Liver (tissue), 9 donors: Measurements from ENCODE around the gene F7. TPM values are rescaled to one million over a fixed set of nuclear protein-coding genes. Genes with fewer than 3 reads are reported as not detected.

Source experiments
- DNase-seq: peaks from one replicate; pipeline ENCODE4 v3.0.0-alpha.2; 2017; ENCODE audit warnings: low spot score
- H3K27ac ChIP-seq, 2 donors: one replicate each; pipeline ENCODE4 v1.7.0; 2013; ENCODE audit warnings: inconsistent platforms in 2 of 2, low read length in 2 of 2, control low read depth in 1 of 2, low read depth in 1 of 2, mild to moderate bottlenecking in 1 of 2
- H3K27me3 ChIP-seq, 4 donors: one replicate each; pipeline versions ENCODE4 v1.6.1 to v1.7.0; 2013; ENCODE audit warnings: low read length in 3 of 4, inconsistent platforms in 1 of 4, mild to moderate bottlenecking in 1 of 4, moderate library complexity in 1 of 4; ENCODE audit not compliant: control insufficient read depth in 4 of 4, insufficient read depth in 4 of 4
- H3K36me3 ChIP-seq, 4 donors: one replicate each; pipeline versions ENCODE4 v1.6.1 to v1.7.0; 2013; ENCODE audit warnings: low read length in 3 of 4, mild to moderate bottlenecking in 3 of 4, low read depth in 1 of 4, moderate library complexity in 1 of 4; ENCODE audit not compliant: control insufficient read depth in 4 of 4, insufficient read depth in 3 of 4
- H3K4me1 ChIP-seq, 4 donors: one replicate each; pipeline versions ENCODE4 v1.6.1 to v1.7.0; 2013; ENCODE audit warnings: low read length in 3 of 4, mild to moderate bottlenecking in 3 of 4, moderate library complexity in 1 of 4; ENCODE audit not compliant: control insufficient read depth in 4 of 4, insufficient read depth in 4 of 4
- H3K4me3 ChIP-seq, 3 donors: one replicate each; pipeline versions ENCODE4 v1.6.1 to v1.7.0; 2013; ENCODE audit warnings: low read length in 3 of 3, control low read depth in 1 of 3, low read depth in 1 of 3, mild to moderate bottlenecking in 1 of 3
- H3K9ac ChIP-seq, 2 donors: one replicate each; pipeline ENCODE4 v1.7.0; 2013; ENCODE audit warnings: low read length in 2 of 2, mild to moderate bottlenecking in 2 of 2, moderate library complexity in 2 of 2, control low read depth in 1 of 2, low read depth in 1 of 2
- H3K9me3 ChIP-seq, 4 donors: one replicate each; pipeline versions ENCODE4 v1.6.1 to v1.7.0; 2013; ENCODE audit warnings: low read length in 3 of 4; ENCODE audit not compliant: control insufficient read depth in 4 of 4
- EGR1 ChIP-seq, 2 donors: IDR thresholded peaks; 2 replicates each; pipeline ENCODE4 v1.6.1; 2016 to 2018; ENCODE audit warnings: antibody characterized with exemption in 2 of 2, low read depth in 2 of 2
- FOXA1 ChIP-seq: IDR thresholded peaks from 2 replicates; pipeline ENCODE4 v1.6.1; 2016; ENCODE audit warnings: antibody characterized with exemption
- FOXA2 ChIP-seq: IDR thresholded peaks from 2 replicates; pipeline ENCODE4 v1.6.1; 2016; ENCODE audit warnings: antibody characterized with exemption
- GABPA ChIP-seq, 2 donors: IDR thresholded peaks in 1 of 2; conservative IDR thresholded peaks in 1 of 2; 2 replicates each; pipeline ENCODE4 v1.6.1; 2016; ENCODE audit warnings: antibody characterized with exemption in 2 of 2, mild to moderate bottlenecking in 1 of 2, moderate library complexity in 1 of 2
- HNF4A ChIP-seq, 2 donors: conservative IDR thresholded peaks; 2 replicates each; pipeline ENCODE4 v1.6.1; 2016; ENCODE audit warnings: antibody characterized with exemption in 2 of 2, mild to moderate bottlenecking in 2 of 2
- HNF4G ChIP-seq: IDR thresholded peaks from 2 replicates; pipeline ENCODE4 v1.6.1; 2016; ENCODE audit warnings: antibody characterized with exemption
- JUND ChIP-seq, 2 donors: IDR thresholded peaks; 2 replicates each; pipeline ENCODE4 v1.6.1; 2016; ENCODE audit warnings: antibody characterized with exemption in 2 of 2
- NR2F2 ChIP-seq: IDR thresholded peaks from 2 replicates; pipeline ENCODE4 v1.6.1; 2016; ENCODE audit warnings: antibody characterized with exemption
- RAD21 ChIP-seq, 2 donors: IDR thresholded peaks; 2 replicates each; pipeline ENCODE4 v1.6.1; 2016; ENCODE audit warnings: antibody characterized with exemption in 2 of 2, mild to moderate bottlenecking in 2 of 2
- RXRA ChIP-seq, 2 donors: IDR thresholded peaks; 2 replicates each; pipeline ENCODE4 v1.6.1; 2017 to 2018; ENCODE audit warnings: antibody characterized with exemption in 2 of 2, mild to moderate bottlenecking in 1 of 2
- SP1 ChIP-seq: IDR thresholded peaks from 2 replicates; pipeline ENCODE4 v1.6.1; 2018; ENCODE audit warnings: antibody characterized with exemption, mild to moderate bottlenecking
- TAF1 ChIP-seq: conservative IDR thresholded peaks from 2 replicates; pipeline ENCODE4 v1.6.1; 2016; ENCODE audit warnings: antibody characterized with exemption, mild to moderate bottlenecking
- YY1 ChIP-seq: IDR thresholded peaks from 2 replicates; pipeline ENCODE4 v1.6.1; 2016; ENCODE audit warnings: antibody characterized with exemption, mild to moderate bottlenecking
- WGBS: extraction: QIAGEN DNeasy Blood & Tissue Kit; methylation state at CpG from one replicate; pipeline ENCODE4 v1.1.7; 2013; 5-methylcytosine and 5-hydroxymethylcytosine counted together
- polyA plus RNA-seq, 2 donors: library from polyadenylated mRNA; stranded (reverse) in 1 of 2; unstranded in 1 of 2; fragments of 200-250 nt in 1 of 2; fragments of >200 nt in 1 of 2; fragmentation: Nextera tagmentation in 1 of 2; extraction: Ambion mirVana in 1 of 2; gene quantifications; one replicate each; pipeline versions ENCODE4 v1.2.1 to v1.2.3, GENCODE V29; 2013 to 2015
- total RNA-seq, 2 donors: library from RNA; depleted of rRNA; stranded (reverse); fragments of >200 nt; gene quantifications; one replicate each; pipeline ENCODE4 v1.2.3, GENCODE V29; 2014
- TF ChIP-seq, protein P1 (sequence below): IDR thresholded peaks from 2 replicates; pipeline ENCODE4 v1.6.1; 2016; ENCODE audit warnings: antibody characterized with exemption
- TF ChIP-seq, protein P2 (sequence below): IDR thresholded peaks from 2 replicates; pipeline ENCODE4 v1.6.1; 2016; ENCODE audit warnings: antibody characterized with exemption, mild to moderate bottlenecking
- TF ChIP-seq, protein P3 (sequence below): IDR thresholded peaks from 2 replicates; pipeline ENCODE4 v1.6.1; 2016; ENCODE audit warnings: antibody characterized with exemption
- TF ChIP-seq, protein P4 (sequence below): IDR thresholded peaks from 2 replicates; pipeline ENCODE4 v1.6.1; 2016; ENCODE audit warnings: antibody characterized with exemption
- TF ChIP-seq, protein P5 (sequence below): fragments of 150-350 bp; IDR thresholded peaks from 2 replicates; pipeline ENCODE4 v1.5.1; 2017; ENCODE audit warnings: improper control_type of control experiment, low read depth, low read length; ENCODE audit not compliant: missing input control
- donor health status: healthy.
- donor health status: healthy.
- donor health status: healthy.
- donor health status: healthy.
- donor health status: healthy.

F7 gene
- total and polyA plus RNA-seq, 4 donors, result 46.6 to 92.6 (median 66.2) TPM

DNA sequence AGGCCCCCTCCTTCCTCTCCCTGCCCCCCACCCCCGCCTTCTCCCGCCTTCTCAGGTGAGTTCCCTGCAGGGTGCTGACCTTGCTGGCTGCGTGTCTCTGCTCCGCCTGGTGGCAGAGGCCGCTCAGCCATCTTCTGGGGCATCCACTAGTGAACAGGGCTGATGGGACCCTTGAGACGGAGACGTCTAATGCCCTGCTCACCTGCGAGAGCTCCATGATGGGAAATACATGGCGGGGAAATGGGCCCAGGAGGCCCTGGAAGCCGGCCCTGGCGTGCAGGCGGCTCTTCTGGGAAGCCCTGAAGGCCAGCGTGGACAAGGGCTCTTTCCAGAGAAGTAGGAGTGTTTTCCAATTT lies 15.2 kb upstream of the F7 start:
- Histone ChIP-seq H3K4me1 (no peaks in the 10 kb centered on the region), H3K36me3 (peaks cover 0 to 33% (median 5%) of the 10 kb centered on the region in 4 donors), H3K27me3 (no peaks in the 10 kb centered on the region), H3K27ac (no peak overlapping the region), H3K9me3 (no peaks in the 10 kb centered on the region), H3K9ac (no peak overlapping the region), H3K4me3 (no peak overlapping the region)
- WGBS, result 95% methylated on average over 13 of the region's 13 CpGs
- TF ChIP-seq HNF4G (no peak), NR2F2 (no peak), FOXA1 (no peak), HNF4A (conservative IDR thresholded peaks at IDR 0.05) (no peak), JUND (IDR thresholded peaks at IDR 0.05) (no peak), SP1 (no peak), YY1 (no peak), TAF1 (no peak), GABPA (IDR thresholded peaks at IDR 0.05 in 1 of 2, conservative IDR thresholded peaks at IDR 0.05 in 1 of 2) (no peak), EGR1 (IDR thresholded peaks at IDR 0.05; ENCODE audit: low read depth in 2 of 2) (no peak), RAD21 (IDR thresholded peaks at IDR 0.05) (no peak), RXRA (IDR thresholded peaks at IDR 0.05) (no peak)
- TF ChIP-seq, protein P1, sequence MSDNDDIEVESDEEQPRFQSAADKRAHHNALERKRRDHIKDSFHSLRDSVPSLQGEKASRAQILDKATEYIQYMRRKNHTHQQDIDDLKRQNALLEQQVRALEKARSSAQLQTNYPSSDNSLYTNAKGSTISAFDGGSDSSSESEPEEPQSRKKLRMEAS, result no peak
- TF ChIP-seq, protein P2, sequence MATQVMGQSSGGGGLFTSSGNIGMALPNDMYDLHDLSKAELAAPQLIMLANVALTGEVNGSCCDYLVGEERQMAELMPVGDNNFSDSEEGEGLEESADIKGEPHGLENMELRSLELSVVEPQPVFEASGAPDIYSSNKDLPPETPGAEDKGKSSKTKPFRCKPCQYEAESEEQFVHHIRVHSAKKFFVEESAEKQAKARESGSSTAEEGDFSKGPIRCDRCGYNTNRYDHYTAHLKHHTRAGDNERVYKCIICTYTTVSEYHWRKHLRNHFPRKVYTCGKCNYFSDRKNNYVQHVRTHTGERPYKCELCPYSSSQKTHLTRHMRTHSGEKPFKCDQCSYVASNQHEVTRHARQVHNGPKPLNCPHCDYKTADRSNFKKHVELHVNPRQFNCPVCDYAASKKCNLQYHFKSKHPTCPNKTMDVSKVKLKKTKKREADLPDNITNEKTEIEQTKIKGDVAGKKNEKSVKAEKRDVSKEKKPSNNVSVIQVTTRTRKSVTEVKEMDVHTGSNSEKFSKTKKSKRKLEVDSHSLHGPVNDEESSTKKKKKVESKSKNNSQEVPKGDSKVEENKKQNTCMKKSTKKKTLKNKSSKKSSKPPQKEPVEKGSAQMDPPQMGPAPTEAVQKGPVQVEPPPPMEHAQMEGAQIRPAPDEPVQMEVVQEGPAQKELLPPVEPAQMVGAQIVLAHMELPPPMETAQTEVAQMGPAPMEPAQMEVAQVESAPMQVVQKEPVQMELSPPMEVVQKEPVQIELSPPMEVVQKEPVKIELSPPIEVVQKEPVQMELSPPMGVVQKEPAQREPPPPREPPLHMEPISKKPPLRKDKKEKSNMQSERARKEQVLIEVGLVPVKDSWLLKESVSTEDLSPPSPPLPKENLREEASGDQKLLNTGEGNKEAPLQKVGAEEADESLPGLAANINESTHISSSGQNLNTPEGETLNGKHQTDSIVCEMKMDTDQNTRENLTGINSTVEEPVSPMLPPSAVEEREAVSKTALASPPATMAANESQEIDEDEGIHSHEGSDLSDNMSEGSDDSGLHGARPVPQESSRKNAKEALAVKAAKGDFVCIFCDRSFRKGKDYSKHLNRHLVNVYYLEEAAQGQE, result no peak
- TF ChIP-seq, protein P3, sequence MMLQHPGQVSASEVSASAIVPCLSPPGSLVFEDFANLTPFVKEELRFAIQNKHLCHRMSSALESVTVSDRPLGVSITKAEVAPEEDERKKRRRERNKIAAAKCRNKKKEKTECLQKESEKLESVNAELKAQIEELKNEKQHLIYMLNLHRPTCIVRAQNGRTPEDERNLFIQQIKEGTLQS, result no peak
- TF ChIP-seq, protein P4, sequence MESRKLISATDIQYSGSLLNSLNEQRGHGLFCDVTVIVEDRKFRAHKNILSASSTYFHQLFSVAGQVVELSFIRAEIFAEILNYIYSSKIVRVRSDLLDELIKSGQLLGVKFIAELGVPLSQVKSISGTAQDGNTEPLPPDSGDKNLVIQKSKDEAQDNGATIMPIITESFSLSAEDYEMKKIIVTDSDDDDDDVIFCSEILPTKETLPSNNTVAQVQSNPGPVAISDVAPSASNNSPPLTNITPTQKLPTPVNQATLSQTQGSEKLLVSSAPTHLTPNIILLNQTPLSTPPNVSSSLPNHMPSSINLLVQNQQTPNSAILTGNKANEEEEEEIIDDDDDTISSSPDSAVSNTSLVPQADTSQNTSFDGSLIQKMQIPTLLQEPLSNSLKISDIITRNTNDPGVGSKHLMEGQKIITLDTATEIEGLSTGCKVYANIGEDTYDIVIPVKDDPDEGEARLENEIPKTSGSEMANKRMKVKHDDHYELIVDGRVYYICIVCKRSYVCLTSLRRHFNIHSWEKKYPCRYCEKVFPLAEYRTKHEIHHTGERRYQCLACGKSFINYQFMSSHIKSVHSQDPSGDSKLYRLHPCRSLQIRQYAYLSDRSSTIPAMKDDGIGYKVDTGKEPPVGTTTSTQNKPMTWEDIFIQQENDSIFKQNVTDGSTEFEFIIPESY, result no peak
- TF ChIP-seq, protein P5, sequence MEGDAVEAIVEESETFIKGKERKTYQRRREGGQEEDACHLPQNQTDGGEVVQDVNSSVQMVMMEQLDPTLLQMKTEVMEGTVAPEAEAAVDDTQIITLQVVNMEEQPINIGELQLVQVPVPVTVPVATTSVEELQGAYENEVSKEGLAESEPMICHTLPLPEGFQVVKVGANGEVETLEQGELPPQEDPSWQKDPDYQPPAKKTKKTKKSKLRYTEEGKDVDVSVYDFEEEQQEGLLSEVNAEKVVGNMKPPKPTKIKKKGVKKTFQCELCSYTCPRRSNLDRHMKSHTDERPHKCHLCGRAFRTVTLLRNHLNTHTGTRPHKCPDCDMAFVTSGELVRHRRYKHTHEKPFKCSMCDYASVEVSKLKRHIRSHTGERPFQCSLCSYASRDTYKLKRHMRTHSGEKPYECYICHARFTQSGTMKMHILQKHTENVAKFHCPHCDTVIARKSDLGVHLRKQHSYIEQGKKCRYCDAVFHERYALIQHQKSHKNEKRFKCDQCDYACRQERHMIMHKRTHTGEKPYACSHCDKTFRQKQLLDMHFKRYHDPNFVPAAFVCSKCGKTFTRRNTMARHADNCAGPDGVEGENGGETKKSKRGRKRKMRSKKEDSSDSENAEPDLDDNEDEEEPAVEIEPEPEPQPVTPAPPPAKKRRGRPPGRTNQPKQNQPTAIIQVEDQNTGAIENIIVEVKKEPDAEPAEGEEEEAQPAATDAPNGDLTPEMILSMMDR, result no peak
- DNase-seq, result no peak

DNA sequence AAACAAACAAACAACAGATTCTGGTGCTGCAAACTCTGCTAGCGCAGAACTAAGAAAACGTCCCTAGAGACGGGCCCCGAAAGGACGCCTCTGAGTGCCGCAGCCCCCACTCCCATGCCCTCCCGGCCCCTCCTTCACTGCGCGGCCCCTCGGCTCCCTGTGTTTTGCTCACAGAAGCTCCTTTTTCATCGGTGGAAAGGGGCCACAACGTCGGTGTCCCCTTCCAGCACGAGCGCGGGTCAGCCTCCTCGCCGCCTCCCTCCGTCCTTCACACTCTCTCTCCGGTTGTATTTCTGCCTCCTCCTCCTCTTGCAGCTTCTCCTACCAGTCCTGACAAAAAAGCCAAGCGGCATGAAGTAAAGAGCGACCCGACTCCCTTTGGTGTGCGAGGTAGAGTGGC lies 14.8 kb upstream of the F7 start:
- Histone ChIP-seq H3K9ac (no peak overlapping the region), H3K4me3 (no peak overlapping the region), H3K36me3 (peaks cover 0 to 33% (median 5%) of the 10 kb centered on the region in 4 donors), H3K27me3 (no peaks in the 10 kb centered on the region), H3K4me1 (no peaks in the 10 kb centered on the region), H3K27ac (no peak overlapping the region), H3K9me3 (no peaks in the 10 kb centered on the region)
- DNase-seq, result no peak
- TF ChIP-seq HNF4A (conservative IDR thresholded peaks at IDR 0.05), result no peak
- no peak for TF ChIP-seq GABPA (IDR thresholded peaks at IDR 0.05 in 1 of 2, conservative IDR thresholded peaks at IDR 0.05 in 1 of 2)
- no peak for TF ChIP-seq EGR1 (IDR thresholded peaks at IDR 0.05; ENCODE audit: low read depth in 2 of 2)
- no peak for TF ChIP-seq FOXA2
- no peak for TF ChIP-seq HNF4G
- no peak for TF ChIP-seq TAF1
- TF ChIP-seq YY1, result no peak
- TF ChIP-seq, protein P1, result no peak
- TF ChIP-seq, protein P5, result no peak
- WGBS, result 96% methylated on average over 24 of the region's 24 CpGs
